Superior temporal gyrus (tissue), 1 donor: ENCODE data around the gene RAC3.
A peak's percentile ranks its signal among the peaks of the same experiment; 100 is the strongest.

Source experiments
- DNase-seq: peaks from one replicate; pipeline ENCODE4 v3.0.0-alpha.2; 2016; ENCODE audit errors: extremely low spot score

Gene RAC3

DNA sequence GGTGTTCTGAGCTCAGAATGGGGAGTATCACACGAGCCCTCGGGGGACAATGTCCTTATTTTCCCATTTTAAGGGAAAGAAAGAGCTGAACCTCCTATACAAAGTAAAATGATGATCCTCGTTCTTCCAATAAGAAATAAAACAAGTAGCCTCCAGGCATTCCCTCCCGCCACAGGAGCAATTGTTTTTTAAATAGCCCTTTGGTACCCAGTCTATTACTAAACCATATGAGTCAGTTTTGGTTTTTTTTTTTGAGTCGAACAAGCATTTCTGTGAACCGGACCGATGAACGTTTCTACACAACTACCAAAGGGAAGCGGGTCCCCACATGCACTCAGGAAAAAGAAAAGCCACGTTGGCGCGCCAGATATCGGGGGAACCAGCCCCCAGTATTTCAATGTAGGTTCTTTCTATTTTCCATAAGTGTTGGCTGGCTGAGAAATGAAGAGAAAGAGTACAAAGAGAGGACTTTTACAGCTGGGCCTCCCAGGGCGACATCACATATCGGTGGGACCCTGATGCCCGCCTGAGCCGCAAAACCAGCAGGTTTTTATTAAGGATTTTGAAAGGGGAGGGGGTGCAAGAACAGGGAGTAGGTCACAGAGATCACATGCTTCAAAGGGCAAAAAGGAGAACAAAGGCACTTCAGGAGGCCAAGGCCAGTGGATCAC is 9.8 kb downstream of the RAC3 start:
- no peak for DNase-seq

DNA sequence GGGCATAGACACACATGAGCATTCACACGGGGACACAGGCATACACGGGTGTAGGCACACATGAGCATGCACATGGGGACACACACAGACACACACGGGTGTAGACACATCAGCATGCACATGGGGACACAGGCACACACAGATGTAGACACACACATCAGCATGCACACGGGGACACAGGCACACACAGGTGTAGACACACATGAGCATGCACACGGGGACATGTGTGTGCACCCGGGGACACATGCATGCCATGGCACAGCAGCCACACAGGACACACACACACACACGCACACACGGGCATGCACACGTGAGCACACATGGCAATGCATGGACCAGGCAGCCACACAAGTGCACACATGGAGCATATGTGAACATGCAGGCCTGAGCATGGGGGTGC is 11.2 kb downstream of the RAC3 start:
- no peak for DNase-seq

- no peak for DNase-seq
Observed at GRCh38 chr17:82043507-82043906, 12.0 kb downstream of the RAC3 start.

- no peak for DNase-seq
Observed at GRCh38 chr17:82045936-82046484, 14.5 kb downstream of the RAC3 start.

GRCh38 chr17:82046903-82047302 is 15.4 kb downstream of the RAC3 start:
- no peak for DNase-seq

GRCh38 chr17:82047379-82047778 is 15.9 kb downstream of the RAC3 start:
- no peak for DNase-seq

- DNase-seq: no peak
Observed at GRCh38 chr17:82047914-82048570, 16.6 kb downstream of the RAC3 start.

DNA sequence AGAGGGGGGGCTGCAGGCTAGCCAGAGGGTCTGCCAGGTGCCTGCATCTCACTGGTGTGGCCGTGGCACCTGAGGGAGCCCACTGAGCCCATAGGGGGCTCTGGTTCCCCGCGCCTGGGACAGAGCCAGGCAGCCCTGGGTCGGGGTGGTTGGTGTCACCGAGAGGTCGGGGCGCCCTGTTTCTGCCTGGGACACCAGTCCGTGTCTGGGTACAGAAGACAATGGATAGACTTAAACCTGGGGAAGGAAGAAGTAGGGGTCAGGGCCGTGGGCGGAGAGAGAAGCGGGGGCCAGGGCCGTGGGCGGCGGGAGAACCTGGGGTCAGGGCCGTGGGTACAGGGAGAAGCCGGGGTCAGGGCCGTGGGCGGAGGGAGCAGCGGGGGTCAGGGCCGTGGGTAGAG is 17.1 kb downstream of the RAC3 start:
- no peak for DNase-seq

DNA sequence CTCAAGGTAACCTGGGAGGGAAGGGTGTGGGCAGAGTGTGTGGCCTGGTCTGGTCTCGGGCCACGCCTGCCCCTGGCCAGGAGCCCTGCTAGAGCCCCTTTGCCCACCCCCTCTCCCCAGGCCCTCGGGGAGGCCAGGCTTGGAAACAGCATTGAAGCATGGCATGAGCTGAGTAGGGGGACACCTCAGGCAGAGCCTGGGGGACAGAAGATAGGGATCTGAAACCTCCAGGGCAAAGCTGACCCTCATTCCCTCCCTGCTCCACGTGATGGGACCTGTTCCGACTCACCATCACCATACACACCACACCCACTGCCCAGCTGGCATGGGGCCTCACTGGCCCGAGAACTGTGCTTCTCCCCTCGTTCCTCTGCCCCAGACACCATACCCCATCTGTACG is 17.6 kb downstream of the RAC3 start:
- no peak for DNase-seq

DNA sequence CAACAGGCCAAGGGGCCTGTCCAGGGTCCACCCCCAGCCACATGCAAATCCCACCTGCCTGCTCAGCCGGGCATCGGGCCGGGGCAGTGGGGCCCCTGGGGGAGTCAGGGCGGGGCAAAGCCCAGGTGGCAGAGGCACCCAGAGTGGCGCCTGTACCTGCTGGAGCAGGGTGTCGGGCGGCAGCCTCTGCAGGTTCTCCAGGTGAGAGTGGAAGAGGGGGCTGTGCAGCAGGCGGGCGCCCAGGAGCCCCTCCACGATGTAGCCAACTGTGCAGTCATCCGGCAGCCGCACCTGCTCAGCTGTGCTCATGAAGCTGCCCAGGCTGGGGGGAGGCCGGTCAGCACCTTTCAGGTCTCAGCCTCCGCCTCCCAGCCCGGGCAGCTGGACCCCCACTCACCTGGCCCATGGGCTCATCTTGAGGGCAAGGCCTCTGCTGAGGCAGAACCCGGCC is 18.1 kb downstream of the RAC3 start:
- no peak for DNase-seq

DNA sequence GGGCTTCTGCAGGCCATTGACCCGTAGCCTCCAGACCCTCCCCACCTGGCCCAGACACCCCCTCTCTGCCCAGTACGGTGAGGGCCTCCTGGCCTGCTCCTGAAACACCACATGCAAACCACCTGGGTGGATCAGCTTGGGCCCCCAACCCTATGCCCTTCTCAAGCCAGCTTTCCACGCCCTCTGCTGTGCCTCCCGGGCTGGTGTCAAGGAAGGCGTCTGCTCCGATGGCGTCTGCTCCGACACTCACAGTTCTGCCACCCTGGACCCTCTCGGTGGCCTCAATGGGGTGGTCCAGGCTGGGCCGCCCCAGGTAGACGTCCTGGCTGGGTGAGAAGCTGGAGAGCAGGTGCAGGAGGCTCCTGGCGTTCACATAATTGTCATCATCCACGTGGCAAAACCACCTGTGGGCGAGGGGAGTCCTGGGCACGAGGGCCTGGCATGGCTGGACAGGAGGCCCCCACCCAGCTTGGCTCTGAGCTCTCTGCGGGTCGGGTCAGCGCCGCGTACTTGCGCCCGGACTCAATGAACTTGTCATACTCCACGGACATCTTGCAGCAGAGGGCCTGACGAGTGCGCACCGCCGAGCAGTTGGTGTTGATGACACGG is 18.8 kb downstream of the RAC3 start:
- DNase-seq: no peak

DNA sequence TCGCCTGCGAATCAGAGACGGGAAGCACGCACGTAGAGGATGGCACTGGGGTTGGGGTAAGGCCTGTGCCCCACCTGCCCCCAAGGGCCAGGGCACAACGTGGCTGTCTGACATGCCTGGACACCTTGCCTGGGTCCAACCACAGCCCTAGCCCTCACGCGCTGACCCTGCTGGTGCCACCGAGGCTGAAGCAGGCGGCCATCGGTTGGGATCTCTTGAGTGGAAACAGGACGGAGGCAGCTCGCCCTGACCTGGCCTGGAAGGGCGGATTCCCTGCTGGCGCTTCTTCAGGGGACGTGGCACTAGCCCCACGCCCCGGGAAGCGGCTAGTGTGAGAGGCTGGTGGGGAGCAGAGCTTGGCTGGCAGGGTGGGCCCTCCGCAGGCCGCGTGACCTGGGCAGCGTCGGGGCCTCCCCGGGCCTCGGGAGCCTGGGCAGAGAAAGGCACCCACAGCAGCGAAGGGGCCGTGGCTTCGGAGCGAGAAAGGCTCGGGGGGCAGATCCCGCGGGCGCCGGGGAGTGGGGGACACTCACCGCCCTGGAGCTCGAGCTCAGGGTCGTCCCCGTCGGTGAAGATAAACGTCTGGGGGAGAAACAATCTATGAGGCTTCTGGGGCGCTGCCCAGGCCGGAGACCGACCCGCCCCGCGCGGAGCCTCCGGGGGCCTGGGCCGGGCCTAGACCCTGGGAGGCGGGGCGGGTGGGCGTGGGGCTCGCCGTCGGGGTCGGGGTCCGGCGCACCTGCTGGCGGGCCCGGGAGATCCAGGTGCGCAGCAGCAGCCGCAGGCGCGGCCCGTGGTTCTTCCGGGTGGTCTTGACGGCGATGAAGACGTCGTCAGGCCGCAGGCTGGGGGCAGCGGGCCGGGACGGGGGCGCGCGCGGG is 19.5 kb downstream of the RAC3 start:
- no peak for DNase-seq

DNA sequence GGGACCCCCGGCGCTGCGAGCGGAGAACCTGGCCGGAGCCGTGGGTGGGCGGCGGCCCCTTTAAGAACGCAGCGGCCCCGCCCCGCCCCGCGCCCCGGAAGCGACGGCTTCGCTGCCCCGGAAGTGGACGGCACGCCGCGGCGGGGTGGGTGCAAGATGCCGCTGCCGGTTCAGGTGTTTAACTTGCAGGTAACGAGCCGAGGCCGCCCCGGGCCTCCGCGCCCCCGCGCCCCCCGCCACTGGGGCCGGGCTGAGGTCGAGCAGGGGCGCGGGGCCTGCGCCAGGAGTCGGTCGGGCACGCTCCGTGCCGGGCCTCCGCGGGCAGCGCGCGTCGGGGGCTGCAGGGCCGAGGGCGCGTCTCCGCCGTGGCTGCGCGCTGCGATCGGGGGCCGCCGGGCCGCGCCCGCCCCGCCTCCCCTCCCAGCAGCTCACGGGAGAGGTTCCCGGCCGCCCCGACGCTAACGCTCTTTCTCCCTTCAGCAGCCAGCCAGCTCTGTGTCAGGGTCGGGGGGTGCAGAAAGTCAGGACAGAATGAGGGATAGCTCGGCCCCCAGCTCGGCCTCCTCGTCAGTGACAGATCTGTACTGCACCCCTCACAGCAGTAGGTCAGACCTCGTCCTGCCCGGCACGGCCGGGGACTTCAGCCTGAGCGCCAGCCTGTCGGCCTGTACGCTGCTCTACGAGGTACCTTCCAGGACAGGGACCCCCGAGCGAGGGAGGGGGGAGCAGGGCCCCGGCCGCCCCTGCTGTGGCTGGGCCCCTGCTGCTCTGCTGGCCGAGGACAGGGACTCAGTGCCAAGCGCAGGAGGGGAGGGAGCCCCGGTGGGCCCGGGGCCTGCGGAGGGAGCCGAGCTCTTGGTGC is 20.5 kb downstream of the RAC3 start, which contains the start of the genes GPS1 and RFNG:
Gene GPS1 (plus strand): TSS at position 123 of the 862 bp plus-strand sequence. CDS start 34 bp downstream, at position 157.
Gene RFNG (minus strand): TSS at position 36 of the 862 bp plus-strand sequence. CDS start 45 bp downstream, outside the sequence.
- peak; percentile 61 for DNase-seq

DNA sequence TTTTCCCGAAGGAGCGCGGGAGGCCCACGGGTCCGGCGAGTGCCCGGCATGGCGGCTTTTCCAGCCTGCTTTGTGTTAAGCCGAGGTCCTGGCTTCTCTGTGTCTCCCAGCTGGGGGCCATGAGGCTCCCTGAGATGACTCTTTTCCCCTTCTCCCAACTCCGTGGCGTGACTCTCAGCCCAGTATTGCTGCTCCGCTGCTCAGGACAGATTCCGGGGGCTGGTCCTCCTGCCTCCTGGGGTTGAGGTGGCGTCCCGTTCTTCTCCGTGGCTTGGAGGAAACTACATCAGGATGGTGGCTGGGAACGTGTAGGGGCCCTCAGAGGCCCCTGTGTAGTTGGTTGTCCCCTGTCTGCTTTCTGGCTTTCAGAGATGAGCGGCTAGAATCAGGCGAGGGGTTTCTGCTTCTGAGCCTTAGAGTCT is 21.2 kb downstream of the RAC3 start:
- no peak for DNase-seq

DNA sequence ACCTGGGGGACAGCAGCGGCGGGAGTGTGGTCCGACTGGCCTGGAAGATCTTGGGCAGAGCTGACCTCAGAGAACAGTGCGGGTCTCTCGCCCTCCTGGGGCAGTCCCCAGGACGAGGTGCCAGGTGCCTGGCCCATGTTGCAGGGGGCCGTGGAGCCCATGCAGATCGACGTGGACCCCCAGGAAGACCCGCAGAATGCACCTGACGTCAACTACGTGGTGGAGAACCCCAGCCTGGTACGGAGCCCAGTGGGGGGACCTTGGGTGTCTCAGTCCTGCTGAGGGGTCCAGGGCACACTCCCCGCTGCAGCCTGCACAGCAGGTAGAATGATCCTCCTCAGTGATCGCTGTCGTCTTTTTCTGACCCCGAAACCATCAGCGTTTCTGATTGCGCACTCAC is 21.7 kb downstream of the RAC3 start:
- DNase-seq: no peak

- no peak for DNase-seq
Observed at GRCh38 chr17:82053556-82054263, 22.2 kb downstream of the RAC3 start.

DNA sequence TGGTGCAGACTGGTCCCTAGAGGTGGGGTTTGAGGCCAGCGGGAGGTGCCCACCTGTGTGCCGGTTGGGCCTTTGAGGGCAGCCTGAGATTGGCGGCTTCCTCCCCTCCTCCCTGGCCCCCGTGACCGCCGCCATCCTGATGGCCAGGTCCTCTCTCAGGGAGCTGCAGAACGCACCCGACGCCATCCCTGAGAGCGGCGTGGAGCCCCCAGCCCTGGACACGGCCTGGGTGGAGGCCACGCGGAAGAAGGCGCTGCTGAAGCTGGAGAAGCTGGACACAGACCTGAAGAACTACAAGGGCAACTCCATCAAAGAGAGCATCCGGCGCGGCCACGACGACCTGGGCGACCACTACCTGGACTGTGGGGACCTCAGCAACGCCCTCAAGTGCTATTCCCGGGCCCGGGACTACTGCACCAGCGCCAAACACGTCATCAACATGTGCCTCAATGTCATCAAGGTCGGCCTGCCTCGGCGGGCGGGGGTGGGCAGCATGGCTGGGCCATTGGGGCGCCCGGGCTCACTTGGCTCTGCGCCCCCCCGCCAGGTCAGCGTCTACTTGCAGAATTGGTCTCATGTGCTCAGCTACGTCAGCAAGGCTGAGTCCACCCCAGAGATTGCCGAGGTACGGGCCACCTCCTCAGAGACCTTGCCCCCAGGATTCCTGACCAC is 23.0 kb downstream of the RAC3 start:
- no peak for DNase-seq

DNA sequence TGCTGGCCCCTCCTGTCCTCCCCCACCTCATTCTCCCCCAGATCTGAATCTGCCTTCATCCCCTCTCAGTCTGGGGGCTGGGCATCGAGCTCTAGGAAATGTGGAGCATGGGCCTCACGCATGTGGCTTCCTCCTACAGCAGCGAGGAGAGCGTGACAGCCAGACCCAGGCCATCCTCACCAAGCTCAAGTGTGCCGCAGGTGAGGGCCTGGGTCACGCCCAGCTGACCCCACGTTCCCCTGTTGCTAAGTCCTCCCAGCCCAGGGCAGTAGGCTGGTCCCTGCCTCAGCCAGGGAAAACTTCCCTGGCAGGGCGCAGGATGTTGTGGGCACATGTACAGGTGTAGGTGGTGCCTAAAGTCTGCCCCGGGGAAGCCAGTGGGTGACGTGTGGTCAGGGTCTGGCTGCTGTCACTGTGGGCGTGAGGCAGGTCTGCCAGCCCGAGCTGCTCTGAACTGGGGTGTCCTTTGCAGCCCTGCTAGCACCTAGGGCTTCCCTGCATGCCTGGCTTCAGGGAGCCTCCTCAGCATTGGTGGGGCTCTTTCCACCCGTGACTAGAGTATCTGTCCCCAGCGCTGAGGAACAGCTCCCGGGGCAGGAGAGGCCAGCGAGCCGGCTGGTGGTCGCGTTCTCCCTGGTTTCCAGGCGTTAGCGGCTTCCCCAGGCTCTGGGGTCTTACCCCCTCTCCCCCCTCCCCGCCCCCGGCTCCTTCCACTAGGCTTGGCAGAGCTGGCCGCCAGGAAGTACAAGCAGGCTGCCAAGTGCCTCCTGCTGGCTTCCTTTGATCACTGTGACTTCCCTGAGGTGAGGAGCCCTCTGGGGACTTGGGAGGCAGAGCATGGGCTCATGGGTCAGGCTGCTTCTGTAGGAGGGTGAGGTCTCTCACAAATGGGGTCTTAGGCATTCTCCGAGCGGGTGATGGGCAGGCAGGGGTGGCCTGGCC is 23.8 kb downstream of the RAC3 start:
- DNase-seq: no peak
